GM23338 (cell line): ENCODE results near the gene PCDHGA1. TPM values are rescaled to one million over a fixed set of nuclear protein-coding genes. Genes with fewer than 3 reads are reported as not detected.

Experiments used
- ATAC-seq: fragments of 200-7000 bp; cut with Tn5 transposase; 3 replicates; pipeline ENCODE4 v1.9.1; 2020
- DNase-seq: peaks from one replicate; pipeline ENCODE4 v3.0.0-alpha.2; 2015; ENCODE audit warnings: low spot score
- H2AFZ ChIP-seq: fragments of 200-600 bp; sonication (generic); 2 replicates; pipeline ENCODE4 v1.8.0; 2016; ENCODE audit warnings: antibody characterized with exemption, mild to moderate bottlenecking, moderate library complexity
- H3F3A ChIP-seq: fragments of 200-600 bp; sonication (generic); replicated peaks from 2 replicates; pipeline ENCODE4 v1.8.0; 2017; ENCODE audit warnings: antibody characterized with exemption, mixed run types, low read depth
- H3K27ac ChIP-seq: fragments of 200-600 bp; sonication (generic); 2 replicates; pipeline ENCODE4 v1.6.1; 2016; ENCODE audit warnings: low read depth
- H3K27me3 ChIP-seq: fragments of 200-600 bp; sonication (generic); 2 replicates; pipeline ENCODE4 v1.8.0; 2016; ENCODE audit warnings: mild to moderate bottlenecking, mixed run types, moderate library complexity; ENCODE audit not compliant: insufficient read depth
- H3K36me3 ChIP-seq: fragments of 200-600 bp; sonication (generic); 2 replicates; pipeline ENCODE4 v1.8.0; 2016; ENCODE audit warnings: mild to moderate bottlenecking; ENCODE audit not compliant: insufficient read depth
- H3K4me1 ChIP-seq: fragments of 200-600 bp; sonication (generic); 2 replicates; pipeline ENCODE4 v1.8.0; 2016; ENCODE audit warnings: mild to moderate bottlenecking, moderate library complexity; ENCODE audit not compliant: insufficient read depth
- H3K4me2 ChIP-seq: fragments of 200-600 bp; sonication (generic); 2 replicates; pipeline ENCODE4 v1.7.1; 2017; ENCODE audit warnings: mixed run types
- H3K4me3 ChIP-seq: fragments of 200-600 bp; sonication (generic); 2 replicates; pipeline ENCODE4 v1.6.1; 2016; ENCODE audit warnings: mixed run types
- H3K79me2 ChIP-seq: fragments of 200-600 bp; sonication (generic); replicated peaks from 2 replicates; pipeline ENCODE4 v1.8.0; 2017; ENCODE audit warnings: mild to moderate bottlenecking; ENCODE audit not compliant: insufficient read depth
- H3K9me2 ChIP-seq: fragments of 200-600 bp; sonication (generic); 2 replicates; pipeline ENCODE4 v1.8.0; 2017; ENCODE audit not compliant: insufficient read depth
- H4K20me1 ChIP-seq: fragments of 200-600 bp; sonication (generic); replicated peaks from 2 replicates; pipeline ENCODE4 v1.8.0; 2017; ENCODE audit warnings: mild to moderate bottlenecking; ENCODE audit not compliant: insufficient read depth
- H3K27ac Mint-ChIP-seq: 2 replicates; pipeline ENCODE4 v1.8.0; 2020; ENCODE audit warnings: inconsistent platforms, mild to moderate bottlenecking, moderate library complexity, mixed read lengths
- H3K27me3 Mint-ChIP-seq: 3 replicates; pipeline ENCODE4 v1.8.0; 2022; ENCODE audit warnings: low read depth, mild to moderate bottlenecking, moderate library complexity, mixed read lengths, inconsistent platforms; ENCODE audit not compliant: insufficient read depth, poor library complexity
- H3K36me3 Mint-ChIP-seq: 3 replicates; pipeline ENCODE4 v1.8.0; 2021; ENCODE audit warnings: low read depth, mild to moderate bottlenecking, inconsistent platforms, moderate library complexity, mixed read lengths
- H3K4me1 Mint-ChIP-seq: 3 replicates; pipeline ENCODE4 v1.8.0; 2020; ENCODE audit warnings: mild to moderate bottlenecking, inconsistent platforms, mixed read lengths
- H3K4me3 Mint-ChIP-seq: 3 replicates; pipeline ENCODE4 v1.8.0; 2021; ENCODE audit warnings: moderate library complexity, mild to moderate bottlenecking, inconsistent platforms, mixed read lengths
- H3K9me3 Mint-ChIP-seq: 3 replicates; pipeline ENCODE4 v1.8.0; 2020; ENCODE audit warnings: moderate library complexity, mild to moderate bottlenecking, inconsistent platforms, mixed read lengths
- CREB1 ChIP-seq: fragments of 250-450 bp; sonication (Bioruptor Pico); IDR thresholded peaks from 2 replicates; pipeline ENCODE4 v1.5.0; 2020; ENCODE audit warnings: low read depth, mild to moderate bottlenecking, moderate library complexity
- EZH2 ChIP-seq: fragments of 200-600 bp; sonication (generic); IDR thresholded peaks from one replicate; pipeline ENCODE4 v1.8.0; 2017; ENCODE audit warnings: antibody characterized with exemption, mild to moderate bottlenecking, low read depth; ENCODE audit not compliant: unreplicated experiment
- EZH2phosphoT487 ChIP-seq: fragments of 200-600 bp; sonication (generic); IDR thresholded peaks from one replicate; pipeline ENCODE4 v1.8.1; 2018; ENCODE audit warnings: antibody characterized with exemption; ENCODE audit not compliant: unreplicated experiment
- JUNB ChIP-seq: IDR thresholded peaks from one replicate; pipeline ENCODE4 v1.6.1; 2016; ENCODE audit warnings: antibody characterized with exemption; ENCODE audit not compliant: unreplicated experiment
- NANOG ChIP-seq: IDR thresholded peaks from 2 replicates; pipeline ENCODE4 v1.6.1; 2016; ENCODE audit warnings: antibody characterized with exemption, borderline replicate concordance
- POLR2AphosphoS5 ChIP-seq: IDR thresholded peaks from 2 replicates; pipeline ENCODE4 v1.6.1; 2016; ENCODE audit warnings: antibody characterized with exemption, low read depth
- STAT1 ChIP-seq: IDR thresholded peaks from one replicate; pipeline ENCODE4 v1.6.1; 2016; ENCODE audit warnings: antibody characterized with exemption; ENCODE audit not compliant: unreplicated experiment
- ZNF114 ChIP-seq: fragments of 250-450 bp; sonication (Bioruptor Pico); IDR thresholded peaks from 2 replicates; pipeline ENCODE4 v1.5.0; 2020; ENCODE audit warnings: mild to moderate bottlenecking, moderate library complexity
- ZNF331 ChIP-seq: fragments of 250-450 bp; sonication (Bioruptor Pico); IDR thresholded peaks from 2 replicates; pipeline ENCODE4 v1.5.0; 2020; ENCODE audit warnings: low read depth, mild to moderate bottlenecking, moderate library complexity
- polyA plus RNA-seq: library from polyadenylated mRNA; unstranded; fragments of >200 nt; fragmentation: Nextera tagmentation; extraction: Ambion mirVana; gene quantifications from 2 replicates; pipeline ENCODE4 v1.2.1, GENCODE V29; 2016
- total RNA-seq: library from RNA; depleted of rRNA; stranded (reverse); fragments of >200 nt; shearing (Covaris generic); gene quantifications from 2 replicates; pipeline ENCODE4 v1.2.3, GENCODE V29; 2014
- TF ChIP-seq, protein P1 (sequence below): IDR thresholded peaks from one replicate; pipeline ENCODE4 v1.6.1; 2018; ENCODE audit warnings: antibody characterized with exemption; ENCODE audit not compliant: unreplicated experiment
- TF ChIP-seq, protein P2 (sequence below): fragments of 250-450 bp; sonication (Bioruptor Pico); IDR thresholded peaks from 2 replicates; pipeline ENCODE4 v1.5.0; 2020; ENCODE audit warnings: mild to moderate bottlenecking, moderate library complexity
- TF ChIP-seq, protein P3 (sequence below): IDR thresholded peaks from 2 replicates; pipeline ENCODE4 v1.6.1; 2016; ENCODE audit warnings: antibody characterized with exemption
- TF ChIP-seq, protein P4 (sequence below), 2 experiments: fragments of 200-600 bp in 1 of 2; sonication (generic) in 1 of 2; conservative IDR thresholded peaks; 2 replicates each; pipeline versions ENCODE4 v1.5.1 to v1.6.1; 2016 to 2017; ENCODE audit warnings: antibody characterized with exemption in 2 of 2, low read depth in 2 of 2, mild to moderate bottlenecking in 2 of 2, moderate library complexity in 1 of 2

The PCDHGA1 gene
- total and polyA plus RNA-seq, 2 experiments from 2014 or later, result 0.39 to 1.7 TPM

DNA sequence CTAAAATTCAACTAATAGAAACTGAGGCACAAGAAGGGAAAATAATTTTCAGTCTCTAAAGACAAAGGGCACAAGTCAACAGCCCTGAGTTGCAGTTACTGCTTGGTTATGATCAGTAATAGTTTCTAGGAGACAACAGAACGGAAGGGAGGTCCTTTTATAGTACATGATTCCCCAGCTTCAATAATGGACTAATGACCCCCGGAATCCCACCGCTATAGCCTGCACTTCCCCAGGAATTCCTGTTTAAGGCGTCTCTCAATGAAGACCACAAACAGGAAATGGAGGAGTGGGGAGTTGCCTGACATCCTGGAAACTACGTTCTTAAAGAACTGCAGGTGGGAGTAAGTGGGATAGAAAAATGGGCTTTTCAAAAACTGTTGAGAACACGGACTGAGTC lies 227.8 kb downstream of the PCDHGA1 start:
- Histone ChIP-seq H3K36me3 (no peaks in the 10 kb centered on the region), H3F3A (no peaks in the 10 kb centered on the region), H2AFZ (no peak overlapping the region), H3K27ac (peak overlapping the region; percentile 90), H3K79me2 (no peaks in the 10 kb centered on the region), H3K4me1 (peaks cover 25% of the 10 kb centered on the region), H3K4me3 (peak overlapping the region; percentile 2; the same call in 1 of the 2 replicates), H4K20me1 (no peaks in the 10 kb centered on the region), H3K9me2 (no peaks in the 10 kb centered on the region), H3K4me2 (peak overlapping the region; percentile 18), H3K27me3 (no peaks in the 10 kb centered on the region)
- peaks cover 12% of the 10 kb centered on the region for H3K27me3 Mint-ChIP-seq
- H3K4me3 Mint-ChIP-seq, result peak overlapping the region; percentile 59; the same call in 2 of the 3 replicates
- DNase-seq (peak; percentile 48), ATAC-seq (no peak)
- peaks cover 34% of the 10 kb centered on the region for H3K36me3 Mint-ChIP-seq
- H3K9me3 Mint-ChIP-seq, result no peaks in the 10 kb centered on the region
- TF ChIP-seq, protein P1, sequence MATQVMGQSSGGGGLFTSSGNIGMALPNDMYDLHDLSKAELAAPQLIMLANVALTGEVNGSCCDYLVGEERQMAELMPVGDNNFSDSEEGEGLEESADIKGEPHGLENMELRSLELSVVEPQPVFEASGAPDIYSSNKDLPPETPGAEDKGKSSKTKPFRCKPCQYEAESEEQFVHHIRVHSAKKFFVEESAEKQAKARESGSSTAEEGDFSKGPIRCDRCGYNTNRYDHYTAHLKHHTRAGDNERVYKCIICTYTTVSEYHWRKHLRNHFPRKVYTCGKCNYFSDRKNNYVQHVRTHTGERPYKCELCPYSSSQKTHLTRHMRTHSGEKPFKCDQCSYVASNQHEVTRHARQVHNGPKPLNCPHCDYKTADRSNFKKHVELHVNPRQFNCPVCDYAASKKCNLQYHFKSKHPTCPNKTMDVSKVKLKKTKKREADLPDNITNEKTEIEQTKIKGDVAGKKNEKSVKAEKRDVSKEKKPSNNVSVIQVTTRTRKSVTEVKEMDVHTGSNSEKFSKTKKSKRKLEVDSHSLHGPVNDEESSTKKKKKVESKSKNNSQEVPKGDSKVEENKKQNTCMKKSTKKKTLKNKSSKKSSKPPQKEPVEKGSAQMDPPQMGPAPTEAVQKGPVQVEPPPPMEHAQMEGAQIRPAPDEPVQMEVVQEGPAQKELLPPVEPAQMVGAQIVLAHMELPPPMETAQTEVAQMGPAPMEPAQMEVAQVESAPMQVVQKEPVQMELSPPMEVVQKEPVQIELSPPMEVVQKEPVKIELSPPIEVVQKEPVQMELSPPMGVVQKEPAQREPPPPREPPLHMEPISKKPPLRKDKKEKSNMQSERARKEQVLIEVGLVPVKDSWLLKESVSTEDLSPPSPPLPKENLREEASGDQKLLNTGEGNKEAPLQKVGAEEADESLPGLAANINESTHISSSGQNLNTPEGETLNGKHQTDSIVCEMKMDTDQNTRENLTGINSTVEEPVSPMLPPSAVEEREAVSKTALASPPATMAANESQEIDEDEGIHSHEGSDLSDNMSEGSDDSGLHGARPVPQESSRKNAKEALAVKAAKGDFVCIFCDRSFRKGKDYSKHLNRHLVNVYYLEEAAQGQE, result no peak
- TF ChIP-seq CREB1 (CRISPR knock-in tag), result no peak
- no peak for TF ChIP-seq JUNB
- TF ChIP-seq, protein P2, sequence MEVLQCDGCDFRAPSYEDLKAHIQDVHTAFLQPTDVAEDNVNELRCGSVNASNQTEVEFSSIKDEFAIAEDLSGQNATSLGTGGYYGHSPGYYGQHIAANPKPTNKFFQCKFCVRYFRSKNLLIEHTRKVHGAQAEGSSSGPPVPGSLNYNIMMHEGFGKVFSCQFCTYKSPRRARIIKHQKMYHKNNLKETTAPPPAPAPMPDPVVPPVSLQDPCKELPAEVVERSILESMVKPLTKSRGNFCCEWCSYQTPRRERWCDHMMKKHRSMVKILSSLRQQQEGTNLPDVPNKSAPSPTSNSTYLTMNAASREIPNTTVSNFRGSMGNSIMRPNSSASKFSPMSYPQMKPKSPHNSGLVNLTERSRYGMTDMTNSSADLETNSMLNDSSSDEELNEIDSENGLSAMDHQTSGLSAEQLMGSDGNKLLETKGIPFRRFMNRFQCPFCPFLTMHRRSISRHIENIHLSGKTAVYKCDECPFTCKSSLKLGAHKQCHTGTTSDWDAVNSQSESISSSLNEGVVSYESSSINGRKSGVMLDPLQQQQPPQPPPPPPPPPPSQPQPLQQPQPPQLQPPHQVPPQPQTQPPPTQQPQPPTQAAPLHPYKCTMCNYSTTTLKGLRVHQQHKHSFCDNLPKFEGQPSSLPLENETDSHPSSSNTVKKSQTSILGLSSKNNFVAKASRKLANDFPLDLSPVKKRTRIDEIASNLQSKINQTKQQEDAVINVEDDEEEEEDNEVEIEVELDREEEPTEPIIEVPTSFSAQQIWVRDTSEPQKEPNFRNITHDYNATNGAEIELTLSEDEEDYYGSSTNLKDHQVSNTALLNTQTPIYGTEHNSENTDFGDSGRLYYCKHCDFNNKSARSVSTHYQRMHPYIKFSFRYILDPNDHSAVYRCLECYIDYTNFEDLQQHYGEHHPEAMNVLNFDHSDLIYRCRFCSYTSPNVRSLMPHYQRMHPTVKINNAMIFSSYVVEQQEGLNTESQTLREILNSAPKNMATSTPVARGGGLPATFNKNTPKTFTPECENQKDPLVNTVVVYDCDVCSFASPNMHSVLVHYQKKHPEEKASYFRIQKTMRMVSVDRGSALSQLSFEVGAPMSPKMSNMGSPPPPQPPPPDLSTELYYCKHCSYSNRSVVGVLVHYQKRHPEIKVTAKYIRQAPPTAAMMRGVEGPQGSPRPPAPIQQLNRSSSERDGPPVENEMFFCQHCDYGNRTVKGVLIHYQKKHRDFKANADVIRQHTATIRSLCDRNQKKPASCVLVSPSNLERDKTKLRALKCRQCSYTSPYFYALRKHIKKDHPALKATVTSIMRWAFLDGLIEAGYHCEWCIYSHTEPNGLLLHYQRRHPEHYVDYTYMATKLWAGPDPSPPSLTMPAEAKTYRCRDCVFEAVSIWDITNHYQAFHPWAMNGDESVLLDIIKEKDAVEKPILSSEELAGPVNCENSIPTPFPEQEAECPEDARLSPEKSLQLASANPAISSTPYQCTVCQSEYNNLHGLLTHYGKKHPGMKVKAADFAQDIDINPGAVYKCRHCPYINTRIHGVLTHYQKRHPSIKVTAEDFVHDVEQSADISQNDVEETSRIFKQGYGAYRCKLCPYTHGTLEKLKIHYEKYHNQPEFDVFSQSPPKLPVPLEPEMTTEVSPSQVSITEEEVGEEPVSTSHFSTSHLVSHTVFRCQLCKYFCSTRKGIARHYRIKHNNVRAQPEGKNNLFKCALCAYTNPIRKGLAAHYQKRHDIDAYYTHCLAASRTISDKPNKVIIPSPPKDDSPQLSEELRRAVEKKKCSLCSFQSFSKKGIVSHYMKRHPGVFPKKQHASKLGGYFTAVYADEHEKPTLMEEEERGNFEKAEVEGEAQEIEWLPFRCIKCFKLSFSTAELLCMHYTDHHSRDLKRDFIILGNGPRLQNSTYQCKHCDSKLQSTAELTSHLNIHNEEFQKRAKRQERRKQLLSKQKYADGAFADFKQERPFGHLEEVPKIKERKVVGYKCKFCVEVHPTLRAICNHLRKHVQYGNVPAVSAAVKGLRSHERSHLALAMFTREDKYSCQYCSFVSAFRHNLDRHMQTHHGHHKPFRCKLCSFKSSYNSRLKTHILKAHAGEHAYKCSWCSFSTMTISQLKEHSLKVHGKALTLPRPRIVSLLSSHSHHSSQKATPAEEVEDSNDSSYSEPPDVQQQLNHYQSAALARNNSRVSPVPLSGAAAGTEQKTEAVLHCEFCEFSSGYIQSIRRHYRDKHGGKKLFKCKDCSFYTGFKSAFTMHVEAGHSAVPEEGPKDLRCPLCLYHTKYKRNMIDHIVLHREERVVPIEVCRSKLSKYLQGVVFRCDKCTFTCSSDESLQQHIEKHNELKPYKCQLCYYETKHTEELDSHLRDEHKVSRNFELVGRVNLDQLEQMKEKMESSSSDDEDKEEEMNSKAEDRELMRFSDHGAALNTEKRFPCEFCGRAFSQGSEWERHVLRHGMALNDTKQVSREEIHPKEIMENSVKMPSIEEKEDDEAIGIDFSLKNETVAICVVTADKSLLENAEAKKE (CRISPR knock-in tag), result no peak
- no peak for TF ChIP-seq POLR2AphosphoS5
- TF ChIP-seq EZH2phosphoT487, result no peak
- TF ChIP-seq, protein P3, sequence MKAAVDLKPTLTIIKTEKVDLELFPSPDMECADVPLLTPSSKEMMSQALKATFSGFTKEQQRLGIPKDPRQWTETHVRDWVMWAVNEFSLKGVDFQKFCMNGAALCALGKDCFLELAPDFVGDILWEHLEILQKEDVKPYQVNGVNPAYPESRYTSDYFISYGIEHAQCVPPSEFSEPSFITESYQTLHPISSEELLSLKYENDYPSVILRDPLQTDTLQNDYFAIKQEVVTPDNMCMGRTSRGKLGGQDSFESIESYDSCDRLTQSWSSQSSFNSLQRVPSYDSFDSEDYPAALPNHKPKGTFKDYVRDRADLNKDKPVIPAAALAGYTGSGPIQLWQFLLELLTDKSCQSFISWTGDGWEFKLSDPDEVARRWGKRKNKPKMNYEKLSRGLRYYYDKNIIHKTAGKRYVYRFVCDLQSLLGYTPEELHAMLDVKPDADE, result no peak
- no peak for TF ChIP-seq ZNF114 (CRISPR knock-in tag)
- no peak for TF ChIP-seq STAT1
- TF ChIP-seq EZH2, result no peak
- TF ChIP-seq ZNF331 (CRISPR knock-in tag), result no peak
- TF ChIP-seq NANOG, result no peak
- TF ChIP-seq, protein P4, sequence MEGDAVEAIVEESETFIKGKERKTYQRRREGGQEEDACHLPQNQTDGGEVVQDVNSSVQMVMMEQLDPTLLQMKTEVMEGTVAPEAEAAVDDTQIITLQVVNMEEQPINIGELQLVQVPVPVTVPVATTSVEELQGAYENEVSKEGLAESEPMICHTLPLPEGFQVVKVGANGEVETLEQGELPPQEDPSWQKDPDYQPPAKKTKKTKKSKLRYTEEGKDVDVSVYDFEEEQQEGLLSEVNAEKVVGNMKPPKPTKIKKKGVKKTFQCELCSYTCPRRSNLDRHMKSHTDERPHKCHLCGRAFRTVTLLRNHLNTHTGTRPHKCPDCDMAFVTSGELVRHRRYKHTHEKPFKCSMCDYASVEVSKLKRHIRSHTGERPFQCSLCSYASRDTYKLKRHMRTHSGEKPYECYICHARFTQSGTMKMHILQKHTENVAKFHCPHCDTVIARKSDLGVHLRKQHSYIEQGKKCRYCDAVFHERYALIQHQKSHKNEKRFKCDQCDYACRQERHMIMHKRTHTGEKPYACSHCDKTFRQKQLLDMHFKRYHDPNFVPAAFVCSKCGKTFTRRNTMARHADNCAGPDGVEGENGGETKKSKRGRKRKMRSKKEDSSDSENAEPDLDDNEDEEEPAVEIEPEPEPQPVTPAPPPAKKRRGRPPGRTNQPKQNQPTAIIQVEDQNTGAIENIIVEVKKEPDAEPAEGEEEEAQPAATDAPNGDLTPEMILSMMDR (conservative IDR thresholded peaks at IDR 0.05; ENCODE audit: low read depth in 2 of 2), result no peak
- H3K27ac Mint-ChIP-seq, result peak overlapping the region; percentile 98
- peaks cover 35% of the 10 kb centered on the region for H3K4me1 Mint-ChIP-seq
